Measurements from ENCODE around the gene GOLGA6A.
A peak's percentile ranks its signal among the peaks of the same experiment; 100 is the strongest.
"Not testable (repeated sequence)": the region's sequence is repeated elsewhere in the genome, so short reads cannot be mapped to it uniquely, and the experiment has no call there.

Gene GOLGA6A

GRCh38 chr15:74071645-74072044 lies 10.7 kb downstream of the GOLGA6A start:
- H3K4me3 ChIP-seq (ENCODE audit: low read depth, low read length); H3K9me3 ChIP-seq (ENCODE audit: control insufficient read depth, insufficient read depth, low read depth, low read length); POLR2A ChIA-PET; H3K36me3 ChIP-seq (ENCODE audit: control insufficient read depth in 2 of 2, insufficient read depth in 1 of 2, low read length in 2 of 2); H3K27ac ChIP-seq (ENCODE audit: extremely low read depth, low read depth, low read length); CTCF ChIA-PET; H3K4me1 ChIP-seq (ENCODE audit: control insufficient read depth, insufficient read depth, low read length): not testable (repeated sequence)

- H3K9me3 ChIP-seq (ENCODE audit: control insufficient read depth, insufficient read depth, low read depth, low read length); H3K4me3 ChIP-seq (ENCODE audit: low read depth, low read length); H3K4me1 ChIP-seq (ENCODE audit: control insufficient read depth, insufficient read depth, low read length); POLR2A ChIA-PET; H3K36me3 ChIP-seq (ENCODE audit: control insufficient read depth in 2 of 2, insufficient read depth in 1 of 2, low read length in 2 of 2); H3K27ac ChIP-seq (ENCODE audit: extremely low read depth, low read depth, low read length): not testable (repeated sequence)
- CTCF ChIA-PET, result interaction anchor here (0.7 to 2.3 kb wide), 4 partner anchors 12 to 256 kb away, joined by 3 to 21 read pairs (median 10); no protein-coding TSS in a partner anchor
- TF ChIP-seq BCL6B (tag by site-specific recombination; IDR thresholded peaks at IDR 0.05), result peak; percentile 53; the same call in 1 of the 2 replicates
Observed at GRCh38 chr15:74065684-74066411, 16.5 kb downstream of the GOLGA6A start.

GRCh38 chr15:74064822-74065221 lies 17.5 kb downstream of the GOLGA6A start:
- POLR2A ChIA-PET, result not testable (repeated sequence)

GRCh38 chr15:74064183-74064582 lies 18.2 kb downstream of the GOLGA6A start:
- H3K4me3 ChIP-seq (ENCODE audit: low read depth, low read length), result not testable (repeated sequence)
- CTCF ChIA-PET, result interaction anchor here (1.0 to 2.3 kb wide), 3 partner anchors 67 to 258 kb away, joined by 4 to 21 read pairs (median 8); no protein-coding TSS in a partner anchor

More at GRCh38 chr15:74064822-74065221, 17.5 kb downstream of the GOLGA6A start:
- not testable (repeated sequence) for H3K9me3 ChIP-seq (ENCODE audit: control insufficient read depth, insufficient read depth, low read depth, low read length); H3K36me3 ChIP-seq (ENCODE audit: control insufficient read depth in 2 of 2, insufficient read depth in 1 of 2, low read length in 2 of 2); H3K4me1 ChIP-seq (ENCODE audit: control insufficient read depth, insufficient read depth, low read length); H3K27ac ChIP-seq (ENCODE audit: extremely low read depth, low read depth, low read length); H3K4me3 ChIP-seq (ENCODE audit: low read depth, low read length)
- TF ChIP-seq EGR2 (tag by site-specific recombination; IDR thresholded peaks at IDR 0.05; ENCODE audit: low read depth), result peak; percentile 44; the same call in 1 of the 2 replicates
- CTCF ChIA-PET, result interaction anchor here (0.6 to 2.3 kb wide), 7 partner anchors 11 to 302 kb away, joined by 3 to 21 read pairs (median 5); no protein-coding TSS in a partner anchor

GRCh38 chr15:74063425-74064146 lies 18.8 kb downstream of the GOLGA6A start:
- H3K9me3 ChIP-seq (ENCODE audit: control insufficient read depth, insufficient read depth, low read depth, low read length); H3K27ac ChIP-seq (ENCODE audit: extremely low read depth, low read depth, low read length); H3K4me1 ChIP-seq (ENCODE audit: control insufficient read depth, insufficient read depth, low read length); POLR2A ChIA-PET; H3K4me3 ChIP-seq (ENCODE audit: low read depth, low read length); H3K36me3 ChIP-seq (ENCODE audit: control insufficient read depth in 2 of 2, insufficient read depth in 1 of 2, low read length in 2 of 2): not testable (repeated sequence)
- CTCF ChIA-PET, result interaction anchor here (1.2 to 2.3 kb wide), 3 partner anchors 9 to 258 kb away, joined by 3 to 21 read pairs (median 7); no protein-coding TSS in a partner anchor

More at GRCh38 chr15:74064183-74064582, 18.2 kb downstream of the GOLGA6A start:
- H3K9me3 ChIP-seq (ENCODE audit: control insufficient read depth, insufficient read depth, low read depth, low read length); POLR2A ChIA-PET; H3K27ac ChIP-seq (ENCODE audit: extremely low read depth, low read depth, low read length); H3K4me1 ChIP-seq (ENCODE audit: control insufficient read depth, insufficient read depth, low read length); H3K36me3 ChIP-seq (ENCODE audit: control insufficient read depth in 2 of 2, insufficient read depth in 1 of 2, low read length in 2 of 2): not testable (repeated sequence)

GRCh38 chr15:74062671-74063070 lies 19.7 kb downstream of the GOLGA6A start:
- Histone ChIP-seq H3K36me3 (ENCODE audit: control insufficient read depth in 2 of 2, insufficient read depth in 1 of 2, low read length in 2 of 2) (no peaks in the 10 kb centered on the region), H3K4me1 (ENCODE audit: control insufficient read depth, insufficient read depth, low read length) (no peaks in the 10 kb centered on the region), H3K9me3 (ENCODE audit: control insufficient read depth, insufficient read depth, low read depth, low read length) (no peaks in the 10 kb centered on the region; the same call in 1 of the 2 replicates), H3K27ac (ENCODE audit: extremely low read depth, low read depth, low read length) (no peak overlapping the region), H3K4me3 (ENCODE audit: low read depth, low read length) (no peak overlapping the region)
- CTCF ChIA-PET, result interaction anchor here (1.1 to 1.3 kb wide), 3 partner anchors 8 to 245 kb away, joined by 3 to 7 read pairs (median 3); no protein-coding TSS in a partner anchor
- POLR2A ChIA-PET, result no interaction called here
- no peak for TF ChIP-seq ZBTB8A (tag by site-specific recombination; IDR thresholded peaks at IDR 0.05)
- no peak for TF ChIP-seq ZNF112 (tag by site-specific recombination; IDR thresholded peaks at IDR 0.05)
- TF ChIP-seq ZSCAN23 (tag by site-specific recombination; IDR thresholded peaks at IDR 0.05), result no peak
- TF ChIP-seq SCRT1 (tag by site-specific recombination; IDR thresholded peaks at IDR 0.05; ENCODE audit: borderline replicate concordance), result no peak
- no peak for TF ChIP-seq ZNF114 (tag by site-specific recombination; IDR thresholded peaks at IDR 0.05)
- TF ChIP-seq ZNF558 (tag by site-specific recombination; IDR thresholded peaks at IDR 0.05), result no peak
- no peak for TF ChIP-seq ZNF585B (tag by site-specific recombination; IDR thresholded peaks at IDR 0.05)
- TF ChIP-seq ZNF132 (tag by site-specific recombination; IDR thresholded peaks at IDR 0.05; ENCODE audit: borderline replicate concordance), result no peak
- TF ChIP-seq ZNF654 (tag by site-specific recombination; IDR thresholded peaks at IDR 0.05; ENCODE audit: low read depth), result no peak
- no peak for TF ChIP-seq TRIM28 (IDR thresholded peaks at IDR 0.05; ENCODE audit: borderline replicate concordance, low read length)
- TF ChIP-seq SALL2 (tag by site-specific recombination; IDR thresholded peaks at IDR 0.05; ENCODE audit: borderline replicate concordance), result no peak
- TF ChIP-seq GLIS1 (tag by site-specific recombination; IDR thresholded peaks at IDR 0.05), result no peak
- TF ChIP-seq ZNF311 (tag by site-specific recombination; IDR thresholded peaks at IDR 0.05; ENCODE audit: borderline replicate concordance), result no peak

Data from HEK293 (cell line).